Stomach (tissue), 9 donors: ENCODE data around the gene SHISAL2A. TPM values are rescaled to one million over a fixed set of nuclear protein-coding genes. Genes with fewer than 3 reads are reported as not detected.

Experiments used
- DNase-seq, 2 donors: peaks; one replicate each; pipeline versions ENCODE4 v3.0.0 to v3.0.0-alpha.2; 2013 to 2019
- H3K27ac ChIP-seq, 5 donors: fragments of 200-600 bp in 4 of 5; sonication (generic) in 4 of 5; one replicate each; pipeline ENCODE4 v1.5.1; 2013 to 2019; ENCODE audit warnings: mild to moderate bottlenecking in 1 of 5, moderate library complexity in 1 of 5
- H3K27me3 ChIP-seq, 3 donors: fragments of 200-600 bp; sonication (generic); one replicate each; pipeline ENCODE4 v1.5.1; 2017 to 2019; ENCODE audit warnings: mixed run types in 1 of 3
- H3K36me3 ChIP-seq, 4 donors: fragments of 200-600 bp; sonication (generic); 1 replicate in 3 of 4; 2 replicates in 1 of 4; pipeline ENCODE4 v1.5.1; 2016 to 2019
- H3K4me1 ChIP-seq, 4 donors: fragments of 200-600 bp; sonication (generic); one replicate each; pipeline ENCODE4 v1.5.1; 2016 to 2019
- H3K4me3 ChIP-seq, 4 donors: fragments of 200-600 bp; sonication (generic) in 3 of 4; one replicate each; pipeline ENCODE4 v1.5.1; 2016 to 2019; ENCODE audit warnings: mild to moderate bottlenecking in 1 of 4
- H3K9me3 ChIP-seq, 4 donors: fragments of 200-600 bp; sonication (generic); one replicate each; pipeline ENCODE4 v1.5.1; 2016 to 2019
- EP300 ChIP-seq: sonication (generic); formaldehyde crosslinking; IDR thresholded peaks from one replicate; pipeline ENCODE4 v1.6.1; 2017; ENCODE audit warnings: antibody characterized with exemption
- POLR2A ChIP-seq, 4 donors: fragments of 450-650 bp; IDR thresholded peaks; one replicate each; pipeline ENCODE4 v1.6.1; 2016; ENCODE audit warnings: antibody characterized with exemption in 4 of 4, control low read depth in 2 of 4, mild to moderate bottlenecking in 1 of 4, moderate library complexity in 1 of 4
- POLR2AphosphoS5 ChIP-seq, 3 donors: sonication (generic); formaldehyde crosslinking; IDR thresholded peaks; one replicate each; pipeline ENCODE4 v1.6.1; 2016; ENCODE audit warnings: antibody characterized with exemption in 3 of 3
- WGBS, 5 donors: extraction: QIAGEN DNeasy Blood & Tissue Kit in 3 of 5; methylation state at CpG; one replicate each; pipeline versions ENCODE4 v1.1.5 to v1.1.7; 2013 to 2018; 5-methylcytosine and 5-hydroxymethylcytosine counted together
- intact Hi-C: fragments of 100-400 bp; cut with DNase I; formaldehyde crosslinking; loops from one replicate; pipeline ENCODE4 v1.15.1; 2023; ENCODE audit warnings: low total_unique reads
- polyA plus RNA-seq, 3 donors: library from polyadenylated mRNA; stranded (reverse); fragments of 200-250 nt; gene quantifications; one replicate each; pipeline ENCODE4 v1.2.3, GENCODE V29; 2013
- total RNA-seq, 5 donors: library from RNA; depleted of rRNA; stranded (reverse); fragments of >200 nt; gene quantifications; one replicate each; pipeline versions ENCODE4 v1.1.0 to v1.2.3, GENCODE V29; 2014 to 2016
- TF ChIP-seq, protein P1 (sequence below), 7 experiments: fragments of 450-650 bp in 4 of 7; fragments of 200-600 bp in 3 of 7; sonication (generic) in 3 of 7; IDR thresholded peaks; one replicate each; pipeline ENCODE4 v1.5.1; 2016 to 2019; ENCODE audit warnings: antibody characterized with exemption in 7 of 7, control low read depth in 2 of 7, mild to moderate bottlenecking in 1 of 7
- donor health status: healthy with polysubstance abuse.
- donor health status: Bipolar disorder and iron deficiency.
- donor health status: healthy.

The SHISAL2A gene
- total and polyA plus RNA-seq, 8 donors: 0.20 to 2.4 TPM; not detected in 6

DNA sequence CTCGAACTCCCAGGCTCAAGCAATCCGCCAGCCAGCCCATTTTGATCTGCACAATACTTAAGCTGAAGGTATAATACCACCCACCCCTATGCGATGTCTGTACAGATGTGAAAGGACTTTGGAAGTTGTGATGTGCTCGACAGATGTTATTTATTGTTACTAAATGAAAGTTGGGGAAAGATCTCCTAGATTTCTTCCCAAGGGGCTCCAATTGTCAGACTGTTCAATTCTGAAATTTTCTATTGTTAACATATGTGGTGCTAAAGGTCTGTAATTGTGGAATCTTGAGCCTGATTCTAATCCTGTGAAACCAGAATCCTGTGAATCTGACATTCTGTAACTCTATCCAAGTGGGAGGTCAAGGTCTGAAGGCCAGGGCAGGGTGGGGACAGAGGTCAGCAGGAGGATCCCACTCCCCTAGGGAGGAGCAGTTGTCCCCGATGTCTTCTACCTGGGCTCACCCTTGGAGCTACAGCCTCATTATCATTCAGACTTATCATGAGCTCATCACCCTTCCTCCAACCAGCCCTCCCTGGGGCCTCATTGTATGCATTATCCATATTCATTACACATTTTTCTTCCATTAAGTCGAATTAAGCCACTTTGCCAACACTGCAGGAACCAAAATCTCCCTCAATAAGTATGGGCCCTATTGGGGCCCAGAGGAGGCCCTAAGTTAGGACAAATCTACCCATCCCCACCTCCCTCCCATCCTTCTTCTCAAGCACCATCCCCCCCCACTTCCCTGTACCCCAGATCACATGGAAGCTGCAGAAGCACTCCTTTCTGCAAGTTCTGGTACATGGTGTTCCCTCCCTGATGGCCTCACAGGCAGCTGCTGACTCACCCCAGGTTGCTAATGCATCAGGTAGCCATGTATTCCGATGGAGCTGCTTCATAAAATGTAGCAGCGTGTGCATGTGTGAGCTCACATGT, 32.3 kb downstream of the SHISAL2A start:
- peak in 1 of 2 donors; percentile 16 for DNase-seq

DNA sequence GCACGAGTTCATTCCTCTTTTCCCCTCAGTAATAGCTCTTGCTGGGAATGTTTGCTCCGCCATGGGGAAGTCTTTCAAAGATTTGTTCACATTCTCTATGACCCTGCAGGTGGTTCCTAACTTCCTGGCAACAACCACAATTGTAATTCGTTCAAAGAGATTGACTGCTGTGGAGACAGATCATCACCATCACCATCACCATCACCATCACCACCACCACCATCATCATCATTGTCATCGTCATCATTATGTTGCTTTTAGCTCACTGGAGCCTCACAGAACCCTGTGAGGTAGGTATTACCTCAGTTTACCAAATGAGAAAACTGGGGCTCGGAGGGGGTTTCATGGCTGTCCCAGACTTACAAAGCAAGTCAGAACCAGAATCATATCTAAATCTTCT, 34.3 kb downstream of the SHISAL2A start:
- no peak for DNase-seq
- TF ChIP-seq POLR2A (IDR thresholded peaks at IDR 0.05) (no peak), EP300 (no peak), POLR2AphosphoS5 (IDR thresholded peaks at IDR 0.05) (no peak)
- TF ChIP-seq, protein P1, sequence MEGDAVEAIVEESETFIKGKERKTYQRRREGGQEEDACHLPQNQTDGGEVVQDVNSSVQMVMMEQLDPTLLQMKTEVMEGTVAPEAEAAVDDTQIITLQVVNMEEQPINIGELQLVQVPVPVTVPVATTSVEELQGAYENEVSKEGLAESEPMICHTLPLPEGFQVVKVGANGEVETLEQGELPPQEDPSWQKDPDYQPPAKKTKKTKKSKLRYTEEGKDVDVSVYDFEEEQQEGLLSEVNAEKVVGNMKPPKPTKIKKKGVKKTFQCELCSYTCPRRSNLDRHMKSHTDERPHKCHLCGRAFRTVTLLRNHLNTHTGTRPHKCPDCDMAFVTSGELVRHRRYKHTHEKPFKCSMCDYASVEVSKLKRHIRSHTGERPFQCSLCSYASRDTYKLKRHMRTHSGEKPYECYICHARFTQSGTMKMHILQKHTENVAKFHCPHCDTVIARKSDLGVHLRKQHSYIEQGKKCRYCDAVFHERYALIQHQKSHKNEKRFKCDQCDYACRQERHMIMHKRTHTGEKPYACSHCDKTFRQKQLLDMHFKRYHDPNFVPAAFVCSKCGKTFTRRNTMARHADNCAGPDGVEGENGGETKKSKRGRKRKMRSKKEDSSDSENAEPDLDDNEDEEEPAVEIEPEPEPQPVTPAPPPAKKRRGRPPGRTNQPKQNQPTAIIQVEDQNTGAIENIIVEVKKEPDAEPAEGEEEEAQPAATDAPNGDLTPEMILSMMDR (IDR thresholded peaks at IDR 0.05): no peak

More for the DNA sequence above, 32.3 kb downstream of the SHISAL2A start:
- peaks cover 0 to 10% (median 8%) of the 10 kb centered on the region in 4 donors for H3K4me1 ChIP-seq
- no peaks in the 10 kb centered on the region for H3K36me3 ChIP-seq
- 87 to 94% (median 91%) methylated on average over 8 of the region's 8 CpGs for WGBS, 5 donors
- H3K27me3 ChIP-seq: no peaks in the 10 kb centered on the region
- H3K27ac ChIP-seq: no peak overlapping the region
- no peak overlapping the region for H3K4me3 ChIP-seq
- intact Hi-C loops: no loop called here
- TF ChIP-seq POLR2AphosphoS5 (IDR thresholded peaks at IDR 0.05): no peak
- TF ChIP-seq EP300: no peak
- TF ChIP-seq, protein P1 (IDR thresholded peaks at IDR 0.05): no peak
- no peak for TF ChIP-seq POLR2A (IDR thresholded peaks at IDR 0.05)
- H3K9me3 ChIP-seq: no peaks in the 10 kb centered on the region

GRCh38 chr1:52667984-52668383, 35.0 kb downstream of the SHISAL2A start:
- TF ChIP-seq POLR2A (IDR thresholded peaks at IDR 0.05) (no peak), EP300 (no peak)
- TF ChIP-seq, protein P1 (IDR thresholded peaks at IDR 0.05): no peak
- 86 to 98% (median 91%) methylated on average over 3 of the region's 3 CpGs for WGBS, 5 donors
- no peak overlapping the region for H3K4me3 ChIP-seq
- peaks cover 0 to 6% (median 3%) of the 10 kb centered on the region in 4 donors for H3K4me1 ChIP-seq
- no peaks in the 10 kb centered on the region for H3K27me3 ChIP-seq
- no peak overlapping the region for H3K27ac ChIP-seq
- intact Hi-C loops: no loop called here
- no peaks in the 10 kb centered on the region for H3K36me3 ChIP-seq
- H3K9me3 ChIP-seq: no peaks in the 10 kb centered on the region
- no peak for DNase-seq

More for the DNA sequence above, 34.3 kb downstream of the SHISAL2A start:
- Histone ChIP-seq H3K27me3 (no peaks in the 10 kb centered on the region), H3K4me1 (peaks cover 0 to 10% (median 8%) of the 10 kb centered on the region in 4 donors), H3K9me3 (no peaks in the 10 kb centered on the region), H3K36me3 (no peaks in the 10 kb centered on the region), H3K4me3 (no peak overlapping the region), H3K27ac (no peak overlapping the region)
- 74 to 91% (median 87%) methylated on average over 5 of the region's 5 CpGs for WGBS, 5 donors
- intact Hi-C loops: no loop called here

GRCh38 chr1:52668711-52669110, 35.7 kb downstream of the SHISAL2A start:
- Histone ChIP-seq H3K9me3 (no peaks in the 10 kb centered on the region), H3K4me3 (no peak overlapping the region), H3K27ac (no peak overlapping the region), H3K4me1 (no peaks in the 10 kb centered on the region), H3K36me3 (no peaks in the 10 kb centered on the region), H3K27me3 (no peaks in the 10 kb centered on the region)
- DNase-seq: no peak
- intact Hi-C loops: no loop called here
- TF ChIP-seq POLR2A (IDR thresholded peaks at IDR 0.05) (no peak), POLR2AphosphoS5 (IDR thresholded peaks at IDR 0.05) (no peak), EP300 (no peak)
- TF ChIP-seq, protein P1 (IDR thresholded peaks at IDR 0.05): no peak
- 83 to 94% (median 92%) methylated on average over 2 of the region's 2 CpGs for WGBS, 5 donors
